A673 (cell line): ENCODE measurements around the gene ITGA11. TPM values are rescaled to one million over a fixed set of nuclear protein-coding genes. Genes with fewer than 3 reads are reported as not detected.

ENCODE experiments used
- BruUV-seq: library from RNA; stranded (reverse); fragments of 400-500 nt; replicated peaks from 2 replicates; lab custom pipeline; 2021; lab: Mats Ljungman, UMichigan
- CTCF ChIA-PET: fragments of 300-600 bp; sonication (Branson Sonifier 250); formaldehyde crosslinking; loops from one replicate; lab custom pipeline; 2022; ENCODE audit warnings: antibody characterized with exemption; lab: Charles Lee
- POLR2A ChIA-PET: fragments of 300-600 bp; sonication (Branson Sonifier 250); formaldehyde crosslinking; loops from one replicate; lab custom pipeline; 2022; ENCODE audit warnings: antibody characterized with exemption; ENCODE audit not compliant: low non-redundant PET; lab: Charles Lee
- DNase-seq: peaks from one replicate; pipeline ENCODE4 v3.0.0-alpha.2; 2015; ENCODE audit warnings: low spot score
- H3K27ac ChIP-seq: fragments of 200-600 bp; sonication (generic); 2 replicates; pipeline ENCODE4 v1.5.1; 2016; ENCODE audit warnings: mixed run types, low read depth, mild to moderate bottlenecking, mixed read lengths, antibody characterized with exemption, low read length; ENCODE audit not compliant: poor library complexity, severe bottlenecking
- H3K27me3 ChIP-seq: fragments of 200-600 bp; sonication (generic); replicated peaks from 2 replicates; pipeline ENCODE4 v1.6.1; 2017; ENCODE audit warnings: mixed run types, low read depth, mild to moderate bottlenecking, mixed read lengths, antibody characterized with exemption, low read length; ENCODE audit not compliant: insufficient read depth, poor library complexity
- H3K36me3 ChIP-seq: fragments of 200-600 bp; sonication (generic); 2 replicates; pipeline ENCODE4 v1.6.1; 2016; ENCODE audit warnings: mixed run types, mild to moderate bottlenecking, mixed read lengths, antibody characterized with exemption, low read length; ENCODE audit not compliant: insufficient read depth, poor library complexity, severe bottlenecking
- H3K4me1 ChIP-seq: fragments of 200-600 bp; sonication (generic); 2 replicates; pipeline ENCODE4 v1.6.1; 2017; ENCODE audit warnings: mixed run types, mild to moderate bottlenecking, mixed read lengths, antibody characterized with exemption, low read length; ENCODE audit not compliant: insufficient read depth, poor library complexity, severe bottlenecking
- H3K4me3 ChIP-seq: fragments of 200-600 bp; sonication (generic); 2 replicates; pipeline ENCODE4 v1.5.1; 2016; ENCODE audit warnings: low read depth, mixed run types, mild to moderate bottlenecking, mixed read lengths, low read length; ENCODE audit not compliant: poor library complexity, severe bottlenecking
- H3K9me3 ChIP-seq: fragments of 200-600 bp; sonication (generic); 2 replicates; pipeline ENCODE4 v1.6.1; 2016; ENCODE audit warnings: mixed run types, low read depth, mild to moderate bottlenecking, mixed read lengths, antibody characterized with exemption, low read length; ENCODE audit not compliant: poor library complexity, severe bottlenecking
- CTCF ChIP-seq: fragments of 300-800, 200-600 bp; sonication (generic); conservative IDR thresholded peaks from 2 replicates; pipeline ENCODE4 v1.5.1; 2017; ENCODE audit warnings: low read depth, mild to moderate bottlenecking, antibody characterized with exemption, low read length, moderate library complexity, mixed read lengths
- EZH2 ChIP-seq: fragments of 200-600 bp; sonication (generic); IDR thresholded peaks from 2 replicates; pipeline ENCODE4 v1.6.1; 2017; ENCODE audit warnings: borderline replicate concordance, low read depth, mild to moderate bottlenecking, mixed read lengths, antibody characterized with exemption, low read length; ENCODE audit not compliant: poor library complexity, severe bottlenecking
- intact Hi-C: fragments of 100-400 bp; cut with micrococcal nuclease; formaldehyde crosslinking; loops from one replicate; pipeline ENCODE4 v1.10.0; 2022; ENCODE audit not compliant: unreplicated experiment
- total RNA-seq: library from RNA; stranded (reverse); gene quantifications from 2 replicates; pipeline ENCODE4 v1.2.3, GENCODE V29; 2021

Gene ITGA11
- total RNA-seq, 1 experiment from 2014 or later: 0.45 TPM

GRCh38 chr15:68402432-68403160 lies 29.4 kb downstream of the ITGA11 start:
- no peaks in the 10 kb centered on the region for H3K36me3 ChIP-seq
- no peaks in the 10 kb centered on the region for H3K4me1 ChIP-seq
- no peak overlapping the region for H3K4me3 ChIP-seq
- no TSS peak for BruUV-seq
- no peak overlapping the region for H3K27ac ChIP-seq
- ChIA-PET POLR2A (no interaction called here), CTCF (no interaction called here)
- TF ChIP-seq CTCF (no peak), EZH2 (no peak)
- H3K9me3 ChIP-seq: no peaks in the 10 kb centered on the region
- no peaks in the 10 kb centered on the region for H3K27me3 ChIP-seq
- no peak for DNase-seq
- intact Hi-C loops: no loop called here

GRCh38 chr15:68401496-68402431 lies 30.2 kb downstream of the ITGA11 start:
- TF ChIP-seq EZH2 (no peak), CTCF (no peak)
- Histone ChIP-seq H3K36me3 (no peaks in the 10 kb centered on the region), H3K4me3 (no peak overlapping the region), H3K27me3 (no peaks in the 10 kb centered on the region), H3K4me1 (no peaks in the 10 kb centered on the region), H3K27ac (no peak overlapping the region), H3K9me3 (no peaks in the 10 kb centered on the region)
- POLR2A ChIA-PET: no interaction called here
- CTCF ChIA-PET: no interaction called here
- DNase-seq: no peak
- BruUV-seq: no TSS peak
- intact Hi-C loops: no loop called here

GRCh38 chr15:68400066-68400456 lies 31.9 kb downstream of the ITGA11 start:
- Histone ChIP-seq H3K27ac (no peak overlapping the region), H3K4me3 (no peak overlapping the region), H3K4me1 (no peaks in the 10 kb centered on the region), H3K27me3 (no peaks in the 10 kb centered on the region), H3K36me3 (no peaks in the 10 kb centered on the region), H3K9me3 (no peaks in the 10 kb centered on the region)
- BruUV-seq: no TSS peak
- no peak for TF ChIP-seq EZH2
- TF ChIP-seq CTCF: no peak
- no peak for DNase-seq
- ChIA-PET CTCF (no interaction called here), POLR2A (no interaction called here)
- intact Hi-C loops: no loop called here
